SK-N-SH (cell line): ENCODE data around the gene CUX1. TPM values are rescaled to one million over a fixed set of nuclear protein-coding genes. Genes with fewer than 3 reads are reported as not detected.
A peak's percentile ranks its signal among the peaks of the same experiment; 100 is the strongest.

ENCODE experiments used
- CTCF ChIA-PET: fragments of 300-600, 350-600 bp; formaldehyde crosslinking; extraction: SDS; loops from one replicate; lab custom pipeline; 2021; lab: Yijun Ruan, JAX
- POLR2A ChIA-PET: fragments of 350-600 bp; sonication (Branson Sonifier 250); formaldehyde crosslinking; extraction: SDS; loops from one replicate; lab custom pipeline; 2020; ENCODE audit warnings: antibody characterized with exemption, inconsistent platforms; lab: Yijun Ruan, JAX
- DNase-seq: peaks from one replicate; pipeline ENCODE4 v3.0.0; 2012
- H2AFZ ChIP-seq: fragments of 200-600 bp; sonication (generic); 2 replicates; pipeline ENCODE4 v1.8.1; 2016; ENCODE audit warnings: antibody characterized with exemption, mild to moderate bottlenecking, low read depth
- H3F3A ChIP-seq: fragments of 200-600 bp; sonication (generic); replicated peaks from 2 replicates; pipeline ENCODE3; 2016; ENCODE audit warnings: antibody characterized with exemption, mild to moderate bottlenecking; ENCODE audit not compliant: insufficient read depth
- H3K27ac ChIP-seq, 2 experiments: fragments of 200-500 bp in 1 of 2; fragments of 200-600 bp in 1 of 2; sonication (Bioruptor generic) in 1 of 2; sonication (generic), shearing (Covaris generic) in 1 of 2; 2 replicates each; pipeline versions ENCODE4 v1.5.1 to v1.6.1; 2014 to 2016; ENCODE audit warnings: low read depth in 2 of 2, inconsistent platforms in 1 of 2, low read length in 1 of 2, mild to moderate bottlenecking in 1 of 2, mixed read lengths in 1 of 2
- H3K27me3 ChIP-seq: fragments of 200-600 bp; sonication (generic), shearing (Covaris generic); 2 replicates; pipeline ENCODE4 v1.6.1; 2016; ENCODE audit warnings: mixed run types; ENCODE audit not compliant: insufficient read depth
- H3K36me3 ChIP-seq, 2 experiments: fragments of 200-500 bp in 1 of 2; fragments of 200-600 bp in 1 of 2; sonication (Bioruptor generic) in 1 of 2; sonication (generic) in 1 of 2; replicated peaks in 1 of 2; 2 replicates each; pipeline versions ENCODE3 to v1.5.1; 2014 to 2016; ENCODE audit warnings: low read length in 1 of 2, mild to moderate bottlenecking in 1 of 2; ENCODE audit not compliant: insufficient read depth in 2 of 2, control insufficient read depth in 1 of 2
- H3K4me1 ChIP-seq, 2 experiments: fragments of 200-500 bp in 1 of 2; fragments of 200-600 bp in 1 of 2; sonication (Bioruptor generic) in 1 of 2; sonication (generic), shearing (Covaris generic) in 1 of 2; 2 replicates each; pipeline versions ENCODE4 v1.5.1 to v1.6.1; 2014 to 2016; ENCODE audit warnings: low read depth in 1 of 2, low read length in 1 of 2, mixed run types in 1 of 2; ENCODE audit not compliant: insufficient read depth in 2 of 2, control insufficient read depth in 1 of 2
- H3K4me2 ChIP-seq: fragments of 200-600 bp; sonication (generic), shearing (Covaris generic); 2 replicates; pipeline ENCODE4 v1.6.1; 2017; ENCODE audit warnings: mixed run types
- H3K4me3 ChIP-seq, 2 experiments: fragments of 200-500 bp in 1 of 2; fragments of 200-600 bp in 1 of 2; sonication (Bioruptor generic) in 1 of 2; sonication (generic), shearing (Covaris generic) in 1 of 2; 2 replicates each; pipeline versions ENCODE4 v1.5.1 to v1.8.1; 2014 to 2016; ENCODE audit warnings: low read depth in 2 of 2, inconsistent platforms in 1 of 2, low read length in 1 of 2, mild to moderate bottlenecking in 1 of 2, mixed read lengths in 1 of 2, moderate library complexity in 1 of 2
- H3K79me2 ChIP-seq: fragments of 200-600 bp; sonication (generic); 2 replicates; pipeline ENCODE4 v1.8.1; 2017; ENCODE audit warnings: mild to moderate bottlenecking; ENCODE audit not compliant: insufficient read depth
- H3K9ac ChIP-seq: fragments of 200-600 bp; sonication (generic); 2 replicates; pipeline ENCODE4 v1.6.1; 2017; ENCODE audit warnings: mixed run types
- H3K9me2 ChIP-seq: fragments of 200-600 bp; sonication (generic); 2 replicates; pipeline ENCODE4 v1.6.1; 2017; ENCODE audit warnings: mixed run types
- H3K9me3 ChIP-seq: fragments of 200-600 bp; sonication (generic); 2 replicates; pipeline ENCODE4 v1.6.1; 2017; ENCODE audit warnings: mixed run types, mild to moderate bottlenecking, moderate library complexity
- H4K20me1 ChIP-seq: fragments of 200-600 bp; sonication (generic); 2 replicates; pipeline ENCODE4 v1.6.1; 2017; ENCODE audit warnings: mild to moderate bottlenecking, mixed run types; ENCODE audit not compliant: insufficient read depth
- CHD2 ChIP-seq: fragments of 150-350 bp; IDR thresholded peaks from 2 replicates; pipeline ENCODE4 v1.6.1; 2018; ENCODE audit warnings: low read length; ENCODE audit not compliant: partially characterized antibody
- CTCF ChIP-seq: fragments of 200-600 bp; sonication (generic); IDR thresholded peaks from 2 replicates; pipeline ENCODE4 v1.6.1; 2017; ENCODE audit warnings: antibody characterized with exemption, mild to moderate bottlenecking, moderate library complexity
- FOXJ3 ChIP-seq: sonication (generic); formaldehyde crosslinking; IDR thresholded peaks from 2 replicates; pipeline ENCODE4 v1.5.1; 2020; ENCODE audit warnings: mild to moderate bottlenecking, missing genetic modification reagents
- MAX ChIP-seq: IDR thresholded peaks from 2 replicates; pipeline ENCODE4 v1.4.0; 2012; ENCODE audit warnings: low read depth
- MEF2A ChIP-seq: IDR thresholded peaks from 2 replicates; pipeline ENCODE4 v1.4.0; 2012; ENCODE audit warnings: low read depth, borderline replicate concordance
- RFX5 ChIP-seq: IDR thresholded peaks from 2 replicates; pipeline ENCODE4 v1.6.1; 2012; ENCODE audit warnings: mild to moderate bottlenecking, improper control_type of control experiment, low read length
- RXRA ChIP-seq: IDR thresholded peaks from 2 replicates; pipeline ENCODE4 v1.4.0; 2012; ENCODE audit warnings: low read depth, mild to moderate bottlenecking, borderline replicate concordance
- TCF12 ChIP-seq: IDR thresholded peaks from 2 replicates; pipeline ENCODE4 v1.4.0; 2012
- TEAD4 ChIP-seq: IDR thresholded peaks from 2 replicates; pipeline ENCODE4 v1.4.0; 2012; ENCODE audit warnings: mild to moderate bottlenecking, borderline replicate concordance; ENCODE audit not compliant: insufficient read depth
- WGBS: methylation state at CpG from one replicate; pipeline ENCODE4 v1.1.6; 2017; ENCODE audit warnings: low lambda C conversion rate; 5-methylcytosine and 5-hydroxymethylcytosine counted together
- polyA plus RNA-seq, 3 experiments: library from polyadenylated mRNA; depleted of rRNA; stranded (reverse); fragments of >200 nt; gene quantifications; 2 replicates each; pipeline ENCODE4 v1.2.3, GENCODE V29; 2012

The CUX1 gene
- polyA plus RNA-seq, 1 of the 3 experiments (the other 2 are of a cell fraction): 68.6 TPM

- Histone ChIP-seq H3K9me3 (no peaks in the 10 kb centered on the region), H3K79me2 (no peaks in the 10 kb centered on the region), H3K27me3 (peaks cover 31% of the 10 kb centered on the region), H3K36me3 (no peaks in the 10 kb centered on the region), H3K9me2 (no peaks in the 10 kb centered on the region), H3K27ac (no peak overlapping the region), H2AFZ (no peak overlapping the region), H3K9ac (no peak overlapping the region)
- CTCF ChIA-PET: interaction anchor here (0.6 to 3.1 kb wide), 8 partner anchors 11 to 433 kb away, joined by 3 to 15 read pairs (median 5); no protein-coding TSS in a partner anchor
- TF ChIP-seq RFX5 (no peak), RXRA (no peak), FOXJ3 (CRISPR knock-in tag) (no peak), CHD2 (no peak), TEAD4 (no peak), TCF12 (no peak)
- TF ChIP-seq, all 33 proteins: peak for 0
- H4K20me1 ChIP-seq: no peaks in the 10 kb centered on the region
- H3K4me1 ChIP-seq: peaks cover 0 to 2% of the 10 kb centered on the region in 2 experiments; a peak in 1 of 4 replicates
- no peak overlapping the region for H3K4me2 ChIP-seq
- WGBS: 61% methylated on average over 11 of the region's 11 CpGs
- no peak overlapping the region for H3K4me3 ChIP-seq
- DNase-seq: no peak
- POLR2A ChIA-PET: no interaction called here
- H3F3A ChIP-seq: peaks cover 4% of the 10 kb centered on the region
These were observed 14.0 kb upstream of the CUX1 start for GRCh38 chr7:101803203-101804087.

- CTCF ChIA-PET: interaction anchor here (0.7 to 3.1 kb wide), 12 partner anchors 10 to 432 kb away, joined by 3 to 15 read pairs (median 6); partner anchors contain the start of gene CUX1
- no peak for DNase-seq
- no peaks in the 10 kb centered on the region for H3K79me2 ChIP-seq
- TF ChIP-seq MEF2A: no peak
- TF ChIP-seq, all 33 proteins: peak for 0
- Histone ChIP-seq H3K27ac (no peak overlapping the region), H3K9me2 (no peaks in the 10 kb centered on the region), H4K20me1 (no peaks in the 10 kb centered on the region), H3F3A (peaks cover 5% of the 10 kb centered on the region), H3K4me3 (no peak overlapping the region), H3K27me3 (peaks cover 31% of the 10 kb centered on the region), H3K4me1 (peaks cover 0 to 2% of the 10 kb centered on the region in 2 experiments; a peak in 1 of 4 replicates), H3K4me2 (no peak overlapping the region), H3K9me3 (no peaks in the 10 kb centered on the region), H3K36me3 (no peaks in the 10 kb centered on the region), H3K9ac (no peak overlapping the region), H2AFZ (no peak overlapping the region)
- POLR2A ChIA-PET: interaction anchor here (0.6 kb wide), 1 partner anchor 14 kb away, joined by 6 read pairs; no protein-coding TSS in a partner anchor
- 40% methylated on average over 16 of the region's 16 CpGs for WGBS
These were observed 13.1 kb upstream of the CUX1 start for GRCh38 chr7:101804088-101804963.

- Histone ChIP-seq H3K27me3 (peaks cover 31% of the 10 kb centered on the region), H3F3A (peaks cover 9% of the 10 kb centered on the region), H3K4me3 (no peak overlapping the region), H2AFZ (no peak overlapping the region), H3K4me1 (peaks cover 2 to 5% of the 10 kb centered on the region in 2 experiments; a peak in 1 of 4 replicates), H3K79me2 (no peaks in the 10 kb centered on the region), H3K9me2 (no peaks in the 10 kb centered on the region), H3K9ac (no peak overlapping the region), H3K9me3 (no peaks in the 10 kb centered on the region), H3K27ac (no peak overlapping the region), H3K36me3 (no peaks in the 10 kb centered on the region), H4K20me1 (no peaks in the 10 kb centered on the region)
- DNase-seq: no peak
- POLR2A ChIA-PET: interaction anchor here (0.6 kb wide), 1 partner anchor 15 kb away, joined by 6 read pairs; no protein-coding TSS in a partner anchor
- TF ChIP-seq CTCF (peak; percentile 37; the same call in 1 of the 2 replicates), MAX (no peak)
- TF ChIP-seq, all 33 proteins: peak for 1
- 34% methylated on average over 10 of the region's 10 CpGs for WGBS
- CTCF ChIA-PET: interaction anchor here (0.7 to 3.1 kb wide), 13 partner anchors 9 to 432 kb away, joined by 3 to 15 read pairs (median 5); partner anchors contain the start of gene CUX1
- H3K4me2 ChIP-seq: no peak overlapping the region
These were observed 12.5 kb upstream of the CUX1 start for GRCh38 chr7:101804967-101805366.
